Tibial nerve (tissue), 4 donors: Measurements from ENCODE around the gene NFX1. TPM values are rescaled to one million over a fixed set of nuclear protein-coding genes. Genes with fewer than 3 reads are reported as not detected.
"Not testable (repeated sequence)": the region's sequence is repeated elsewhere in the genome, so short reads cannot be mapped to it uniquely, and the experiment has no call there.

ENCODE experiments used
- DNase-seq, 2 donors: peaks; one replicate each; pipeline ENCODE4 v3.0.0-alpha.2; 2019; ENCODE audit warnings: low spot score in 2 of 2
- H3K27ac ChIP-seq, 4 donors: fragments of 200-600 bp; sonication (generic) in 3 of 4; one replicate each; pipeline ENCODE4 v1.5.1; 2017 to 2019; ENCODE audit warnings: mild to moderate bottlenecking in 1 of 4
- H3K27me3 ChIP-seq, 2 donors: fragments of 200-600 bp; sonication (generic) in 1 of 2; one replicate each; pipeline versions ENCODE4 v1.5.1 to v1.6.0; 2017 to 2019
- H3K36me3 ChIP-seq, 3 donors: fragments of 200-600 bp; sonication (generic); one replicate each; pipeline ENCODE4 v1.5.1; 2018 to 2019
- H3K4me1 ChIP-seq, 4 donors: fragments of 200-600 bp; sonication (generic) in 3 of 4; one replicate each; pipeline ENCODE4 v1.5.1; 2017 to 2019
- H3K4me3 ChIP-seq, 4 donors: fragments of 200-600 bp; sonication (generic) in 3 of 4; one replicate each; pipeline ENCODE4 v1.5.1; 2017 to 2019; ENCODE audit warnings: mild to moderate bottlenecking in 1 of 4, moderate library complexity in 1 of 4
- H3K9me3 ChIP-seq, 4 donors: fragments of 200-600 bp; sonication (generic) in 3 of 4; one replicate each; pipeline ENCODE4 v1.5.1; 2017 to 2019
- EP300 ChIP-seq, 2 donors: sonication (generic); formaldehyde crosslinking; IDR thresholded peaks; one replicate each; pipeline ENCODE4 v1.6.1; 2017; ENCODE audit warnings: antibody characterized with exemption in 2 of 2, mild to moderate bottlenecking in 1 of 2
- POLR2A ChIP-seq, 2 donors: fragments of 450-650 bp; IDR thresholded peaks; one replicate each; pipeline ENCODE4 v1.6.1; 2017; ENCODE audit warnings: antibody characterized with exemption in 2 of 2, mild to moderate bottlenecking in 2 of 2, moderate library complexity in 2 of 2
- WGBS, 2 donors: methylation state at CpG; one replicate each; pipeline ENCODE4 v1.1.5; 2018; 5-methylcytosine and 5-hydroxymethylcytosine counted together
- total RNA-seq, 4 donors: library from RNA; depleted of rRNA; stranded (reverse); fragments of >200 nt; gene quantifications; one replicate each; pipeline ENCODE4 v1.1.0, GENCODE V29; 2016
- TF ChIP-seq, protein P1 (sequence below), 5 experiments: fragments of 200-600 bp in 3 of 5; fragments of 450-650 bp in 2 of 5; sonication (generic) in 3 of 5; IDR thresholded peaks; one replicate each; pipeline ENCODE4 v1.5.1; 2016 to 2019; ENCODE audit warnings: antibody characterized with exemption in 5 of 5, mild to moderate bottlenecking in 3 of 5, moderate library complexity in 2 of 5

NFX1 gene
- total RNA-seq, 4 donors from 2014 or later, result 35.2 to 45.9 (median 40.5) TPM

DNA sequence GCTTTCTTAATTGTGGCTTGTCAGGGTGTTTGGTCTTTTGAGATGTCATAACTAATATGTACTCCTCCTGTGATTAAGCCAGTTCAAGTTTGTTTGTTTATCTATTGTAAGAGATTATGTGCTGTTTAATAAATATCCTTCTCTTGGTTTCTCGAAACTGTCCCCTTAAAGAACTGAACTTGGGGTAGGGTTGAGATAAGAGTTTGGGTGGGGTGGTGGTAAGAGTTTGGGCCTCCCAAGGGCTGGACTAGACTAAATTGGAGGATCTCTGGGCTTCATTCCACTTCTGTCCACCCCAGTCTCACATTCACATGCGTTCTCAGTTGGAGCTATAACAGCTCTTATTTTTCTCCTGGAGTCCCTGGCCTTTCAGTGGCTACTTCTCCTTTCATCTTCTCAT, 73.8 kb downstream of the NFX1 start:
- WGBS, 2 donors, result 76% methylated on average over 2 of the region's 2 CpGs
- Histone ChIP-seq H3K4me3 (no peak overlapping the region), H3K36me3 (peaks cover 4 to 55% (median 18%) of the 10 kb centered on the region in 3 donors)

DNA sequence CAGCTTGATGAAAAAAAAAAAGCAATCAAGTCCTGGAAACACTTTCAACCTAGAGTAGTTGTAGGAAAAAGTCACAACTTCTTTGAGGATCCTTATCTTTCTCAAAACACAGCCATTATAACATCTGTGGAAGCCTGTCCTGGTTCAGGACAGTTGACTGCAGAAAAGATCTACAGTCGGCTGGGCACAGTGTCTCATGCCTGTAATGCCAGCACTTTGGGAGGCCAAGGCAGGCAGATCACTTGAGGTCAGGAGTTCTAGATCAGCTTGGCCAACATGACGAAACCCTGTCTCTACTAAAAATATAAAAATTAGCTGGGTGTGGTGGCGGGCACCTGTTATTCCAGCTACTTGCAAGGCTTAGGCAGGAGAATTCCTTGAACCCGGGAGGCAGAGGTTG, 74.5 kb downstream of the NFX1 start:
- not testable (repeated sequence) for H3K27ac ChIP-seq, H3K9me3 ChIP-seq, H3K4me1 ChIP-seq, DNase-seq, H3K4me3 ChIP-seq, H3K27me3 ChIP-seq
- WGBS, 2 donors, result 90 to 91% methylated on average over 4 of the region's 4 CpGs
- H3K36me3 ChIP-seq, result peaks cover 5 to 62% (median 18%) of the 10 kb centered on the region in 3 donors

More for the DNA sequence above, 73.8 kb downstream of the NFX1 start:
- no peak for DNase-seq
- no peaks in the 10 kb centered on the region for H3K4me1 ChIP-seq
- no peaks in the 10 kb centered on the region for H3K27me3 ChIP-seq
- no peaks in the 10 kb centered on the region for H3K9me3 ChIP-seq
- TF ChIP-seq POLR2A (IDR thresholded peaks at IDR 0.05) (no peak), EP300 (IDR thresholded peaks at IDR 0.05) (no peak)
- TF ChIP-seq, protein P1, sequence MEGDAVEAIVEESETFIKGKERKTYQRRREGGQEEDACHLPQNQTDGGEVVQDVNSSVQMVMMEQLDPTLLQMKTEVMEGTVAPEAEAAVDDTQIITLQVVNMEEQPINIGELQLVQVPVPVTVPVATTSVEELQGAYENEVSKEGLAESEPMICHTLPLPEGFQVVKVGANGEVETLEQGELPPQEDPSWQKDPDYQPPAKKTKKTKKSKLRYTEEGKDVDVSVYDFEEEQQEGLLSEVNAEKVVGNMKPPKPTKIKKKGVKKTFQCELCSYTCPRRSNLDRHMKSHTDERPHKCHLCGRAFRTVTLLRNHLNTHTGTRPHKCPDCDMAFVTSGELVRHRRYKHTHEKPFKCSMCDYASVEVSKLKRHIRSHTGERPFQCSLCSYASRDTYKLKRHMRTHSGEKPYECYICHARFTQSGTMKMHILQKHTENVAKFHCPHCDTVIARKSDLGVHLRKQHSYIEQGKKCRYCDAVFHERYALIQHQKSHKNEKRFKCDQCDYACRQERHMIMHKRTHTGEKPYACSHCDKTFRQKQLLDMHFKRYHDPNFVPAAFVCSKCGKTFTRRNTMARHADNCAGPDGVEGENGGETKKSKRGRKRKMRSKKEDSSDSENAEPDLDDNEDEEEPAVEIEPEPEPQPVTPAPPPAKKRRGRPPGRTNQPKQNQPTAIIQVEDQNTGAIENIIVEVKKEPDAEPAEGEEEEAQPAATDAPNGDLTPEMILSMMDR (IDR thresholded peaks at IDR 0.05), result no peak
- H3K27ac ChIP-seq, result peak overlapping the region in 1 of 4 donors; percentile 28

DNA sequence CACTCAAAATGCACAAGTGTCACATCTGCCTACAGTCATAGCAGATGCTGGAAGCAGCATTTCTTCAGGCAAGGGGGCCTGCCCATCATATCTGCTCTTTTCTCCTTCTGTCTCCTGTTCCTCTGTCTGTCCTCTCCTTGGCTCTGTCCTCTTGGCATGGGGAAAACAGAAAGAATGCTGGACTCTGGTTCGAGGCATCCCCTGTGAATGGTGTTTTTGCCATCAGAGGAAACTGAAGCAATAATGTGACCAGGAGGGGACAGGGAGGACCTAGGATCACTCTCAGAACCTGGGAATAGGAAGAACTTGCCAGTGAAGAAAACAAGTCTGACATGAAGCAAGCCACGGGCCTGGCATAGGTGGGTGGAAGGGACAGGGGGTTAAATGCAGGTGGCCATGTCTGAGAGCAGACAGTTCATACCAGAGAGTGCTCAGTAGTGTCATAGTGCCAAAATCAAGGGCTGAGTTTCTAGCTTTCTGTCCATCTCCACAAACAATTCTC, 76.7 kb downstream of the NFX1 start:
- no peak for DNase-seq
- H3K36me3 ChIP-seq, result peaks cover 7 to 80% (median 24%) of the 10 kb centered on the region in 3 donors
- TF ChIP-seq EP300 (IDR thresholded peaks at IDR 0.05) (no peak), POLR2A (IDR thresholded peaks at IDR 0.05) (no peak)
- TF ChIP-seq, protein P1 (IDR thresholded peaks at IDR 0.05), result no peak
- H3K27me3 ChIP-seq, result no peaks in the 10 kb centered on the region
- 90 to 95% methylated on average over 2 of the region's 2 CpGs for WGBS, 2 donors
- no peaks in the 10 kb centered on the region for H3K9me3 ChIP-seq
- no peak overlapping the region for H3K4me3 ChIP-seq
- H3K27ac ChIP-seq, result no peak overlapping the region
- H3K4me1 ChIP-seq, result no peaks in the 10 kb centered on the region

DNA sequence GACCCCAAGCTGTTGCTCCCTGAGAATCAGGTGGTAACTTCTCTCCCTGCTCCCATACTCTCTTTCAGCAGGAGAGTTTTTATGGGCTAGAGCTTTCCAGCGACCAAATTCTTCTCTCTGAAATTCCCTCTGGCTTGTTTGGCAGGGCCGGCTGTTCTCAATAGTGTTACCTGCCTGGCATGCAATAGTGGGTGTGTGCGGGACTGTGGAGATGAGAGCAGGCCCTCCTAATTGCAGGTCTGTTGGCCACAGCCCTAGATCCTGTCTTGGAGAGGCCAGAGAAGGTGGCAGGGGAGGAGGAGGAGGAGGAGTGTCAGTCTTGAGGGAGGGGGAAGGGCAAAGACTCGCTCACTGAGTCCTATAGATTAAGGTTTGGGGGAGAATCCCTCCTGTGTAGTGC, 82.6 kb downstream of the NFX1 start:
- Histone ChIP-seq H3K4me1 (peaks cover 0 to 7% (median 2%) of the 10 kb centered on the region in 4 donors), H3K27ac (no peak overlapping the region), H3K36me3 (peaks cover 3 to 57% (median 6%) of the 10 kb centered on the region in 3 donors), H3K4me3 (no peak overlapping the region), H3K27me3 (no peaks in the 10 kb centered on the region), H3K9me3 (no peaks in the 10 kb centered on the region)
- DNase-seq, result no peak
- 65 to 76% methylated on average over 4 of the region's 4 CpGs for WGBS, 2 donors
- no peak for TF ChIP-seq EP300 (IDR thresholded peaks at IDR 0.05)
- TF ChIP-seq POLR2A (IDR thresholded peaks at IDR 0.05), result no peak
- TF ChIP-seq, protein P1 (IDR thresholded peaks at IDR 0.05), result no peak

DNA sequence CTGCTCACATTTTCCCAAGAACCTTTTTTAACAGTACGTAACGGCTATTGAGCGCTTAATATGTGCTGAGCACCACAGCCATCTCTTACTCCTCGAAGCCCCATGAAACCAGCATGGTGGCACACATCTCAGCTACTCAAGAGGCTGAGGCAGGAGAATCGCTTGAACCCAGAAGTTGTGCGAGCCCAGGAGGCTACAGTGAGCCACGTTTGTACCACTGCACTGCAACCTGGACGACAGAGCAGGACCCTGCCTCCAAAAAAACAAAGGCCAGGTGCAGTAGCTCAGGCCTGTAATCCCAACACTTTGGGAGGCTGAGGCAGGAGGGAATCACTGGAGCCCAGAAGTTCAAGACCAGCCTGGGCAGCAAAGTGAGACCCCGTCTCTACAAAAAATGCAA, 83.9 kb downstream of the NFX1 start:
- Histone ChIP-seq H3K4me1 (peaks cover 0 to 7% (median 2%) of the 10 kb centered on the region in 4 donors), H3K36me3 (peaks cover 3 to 44% (median 6%) of the 10 kb centered on the region in 3 donors), H3K4me3 (no peak overlapping the region), H3K9me3 (no peaks in the 10 kb centered on the region), H3K27ac (no peak overlapping the region), H3K27me3 (no peaks in the 10 kb centered on the region)
- no peak for DNase-seq
- 85 to 87% methylated on average over 9 of the region's 9 CpGs for WGBS, 2 donors
- no peak for TF ChIP-seq POLR2A (IDR thresholded peaks at IDR 0.05)
- TF ChIP-seq, protein P1 (IDR thresholded peaks at IDR 0.05), result no peak
- TF ChIP-seq EP300 (IDR thresholded peaks at IDR 0.05), result no peak
